SK-N-MC (cell line): ENCODE measurements around the gene PHC2.

Experiments
- DNase-seq: peaks from one replicate; pipeline ENCODE4 v3.0.0-alpha.2; 2011; ENCODE audit warnings: low read depth, low spot score
- H3K27ac ChIP-seq: fragments of 200-600 bp; sonication (generic); 2 replicates; pipeline ENCODE4 v1.5.1; 2016; ENCODE audit warnings: mixed run types
- H3K36me3 ChIP-seq: fragments of 200-600 bp; sonication (generic); 2 replicates; pipeline ENCODE4 v1.6.1; 2017; ENCODE audit warnings: antibody characterized with exemption, low read length, mixed read lengths; ENCODE audit not compliant: insufficient read depth
- H3K4me3 ChIP-seq: fragments of 200-600 bp; sonication (generic); 2 replicates; pipeline ENCODE4 v1.5.1; 2016
- H3K9ac ChIP-seq: fragments of 200-600 bp; sonication (generic); 2 replicates; pipeline ENCODE4 v1.8.0; 2017; ENCODE audit warnings: mixed run types, mixed read lengths; ENCODE audit not compliant: insufficient read length
- H3K9me3 ChIP-seq: fragments of 200-600 bp; sonication (generic); 2 replicates; pipeline ENCODE4 v1.6.1; 2017; ENCODE audit warnings: low read depth, mild to moderate bottlenecking, antibody characterized with exemption, low read length, moderate library complexity, mixed read lengths
- EZH2 ChIP-seq: fragments of 200-600 bp; sonication (generic); IDR thresholded peaks from one replicate; pipeline ENCODE4 v1.6.1; 2017; ENCODE audit warnings: antibody characterized with exemption
- FOXP2 ChIP-seq: optimal IDR thresholded peaks from 2 replicates; pipeline ENCODE3; 2011; ENCODE audit warnings: mild to moderate bottlenecking, moderate library complexity; ENCODE audit not compliant: insufficient read depth; ENCODE audit errors: extremely low read length, control extremely low read depth
- POLR2AphosphoS5 ChIP-seq: IDR thresholded peaks from 2 replicates; pipeline ENCODE4 v1.6.1; 2012; ENCODE audit warnings: mild to moderate bottlenecking, low read depth, low read length, borderline replicate concordance

PHC2 gene

DNA sequence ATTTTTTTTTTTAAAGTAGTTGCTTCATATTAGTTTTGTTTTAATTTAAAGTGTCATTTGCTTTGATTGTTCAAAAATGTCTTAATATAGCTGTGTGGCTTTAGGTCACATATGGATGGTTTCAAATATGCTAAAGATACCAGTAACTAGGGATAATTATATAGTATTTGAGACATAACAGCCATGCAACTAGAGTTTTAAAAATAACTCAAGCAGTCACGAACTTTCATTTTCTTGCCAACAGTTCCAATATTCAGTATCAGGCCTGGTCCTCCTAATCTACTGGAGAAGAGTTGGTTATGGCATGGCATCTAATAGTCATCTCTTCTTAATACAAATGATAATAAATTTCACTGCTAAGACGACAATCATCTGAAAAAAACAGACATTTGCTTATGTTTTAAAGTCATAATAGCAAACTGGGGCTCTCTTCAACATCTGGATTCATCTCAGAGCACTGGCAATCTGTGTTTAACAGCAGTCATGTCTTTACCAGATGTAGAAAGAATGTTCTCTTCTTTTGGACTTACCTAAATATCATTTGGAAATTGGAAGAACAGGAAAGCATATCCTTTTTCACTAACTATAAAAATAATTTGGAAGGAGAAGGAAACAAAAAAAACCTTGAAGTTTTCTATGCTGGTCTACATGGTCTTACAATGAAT, 85.9 kb downstream of the PHC2 start:
- TF ChIP-seq EZH2 (no peak), POLR2AphosphoS5 (no peak), FOXP2 (no peak)
- DNase-seq = no peak
- no peak overlapping the region for H3K4me3 ChIP-seq
- 0 out of 2 replicates have a peak overlapping the region, but pooled peaks have one; percentile 2 for H3K27ac ChIP-seq
- peaks cover 40% of the 10 kb centered on the region for H3K36me3 ChIP-seq
- no peaks in the 10 kb centered on the region for H3K9me3 ChIP-seq
- H3K9ac ChIP-seq = no peak overlapping the region

DNA sequence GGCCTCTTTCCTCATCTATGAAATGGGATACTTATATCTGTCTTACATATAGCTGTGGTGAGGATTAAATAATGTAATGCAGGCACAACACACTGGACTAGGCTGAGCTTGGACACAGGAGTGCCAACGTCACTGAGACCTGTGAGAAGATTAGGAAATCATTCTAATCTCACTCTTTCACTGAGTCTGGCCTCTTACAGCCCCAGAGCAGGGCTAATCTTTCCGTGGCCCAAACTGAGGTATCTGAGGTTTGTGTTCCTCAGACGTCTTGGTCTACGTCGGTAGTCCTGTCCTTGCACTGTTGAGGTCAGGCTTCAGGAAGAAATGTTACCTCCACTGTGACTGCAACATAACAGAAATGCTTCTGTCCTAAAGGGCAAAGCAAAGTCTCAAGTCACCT, 87.4 kb downstream of the PHC2 start:
- H3K27ac ChIP-seq = peak overlapping the region; percentile 51

DNA sequence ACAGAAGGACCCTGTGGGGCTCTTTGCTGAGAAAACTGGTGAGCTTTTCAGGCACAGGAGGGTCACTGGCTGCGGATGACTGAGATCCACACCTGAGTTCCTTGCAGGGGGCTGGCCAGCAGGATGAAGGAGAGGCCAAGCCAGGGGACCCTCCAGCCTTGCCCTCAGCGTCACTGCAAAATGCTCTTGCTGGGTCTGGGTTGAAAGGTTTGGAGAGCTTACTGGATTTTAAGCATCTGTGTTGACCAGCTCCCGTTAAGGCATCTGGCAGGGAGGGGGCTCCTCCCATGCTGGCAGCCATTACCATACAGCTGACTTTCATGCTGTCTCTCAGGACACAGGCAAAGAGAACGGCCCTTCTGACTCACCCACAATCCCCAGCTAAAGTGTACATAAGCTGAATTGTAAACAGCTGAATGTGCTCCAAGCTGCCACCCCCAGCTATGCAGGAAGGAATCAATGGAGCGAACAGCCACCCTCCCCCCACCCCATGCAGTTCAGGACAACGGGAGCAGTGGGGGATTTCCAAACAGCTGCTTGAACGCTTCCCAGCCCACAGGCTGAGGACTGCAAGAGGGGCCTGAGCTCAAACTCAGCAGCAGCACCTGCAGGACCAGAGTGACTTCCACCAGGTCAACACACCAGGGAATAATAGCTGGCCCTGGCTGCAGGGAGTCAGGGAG, 88.7 kb downstream of the PHC2 start:
- Histone ChIP-seq H3K27ac (no peak overlapping the region), H3K36me3 (peaks cover 40% of the 10 kb centered on the region), H3K9ac (no peak overlapping the region), H3K9me3 (no peaks in the 10 kb centered on the region), H3K4me3 (peak overlapping the region; percentile 37)
- TF ChIP-seq EZH2 = no peak
- TF ChIP-seq FOXP2 = peak; percentile 96
- no peak for DNase-seq

More for the DNA sequence above, 87.4 kb downstream of the PHC2 start:
- DNase-seq = no peak
- H3K9me3 ChIP-seq = no peaks in the 10 kb centered on the region
- H3K9ac ChIP-seq = no peak overlapping the region
- TF ChIP-seq EZH2 = no peak
- TF ChIP-seq FOXP2 = no peak
- no peak for TF ChIP-seq POLR2AphosphoS5
- peaks cover 40% of the 10 kb centered on the region for H3K36me3 ChIP-seq
- no peak overlapping the region for H3K4me3 ChIP-seq

DNA sequence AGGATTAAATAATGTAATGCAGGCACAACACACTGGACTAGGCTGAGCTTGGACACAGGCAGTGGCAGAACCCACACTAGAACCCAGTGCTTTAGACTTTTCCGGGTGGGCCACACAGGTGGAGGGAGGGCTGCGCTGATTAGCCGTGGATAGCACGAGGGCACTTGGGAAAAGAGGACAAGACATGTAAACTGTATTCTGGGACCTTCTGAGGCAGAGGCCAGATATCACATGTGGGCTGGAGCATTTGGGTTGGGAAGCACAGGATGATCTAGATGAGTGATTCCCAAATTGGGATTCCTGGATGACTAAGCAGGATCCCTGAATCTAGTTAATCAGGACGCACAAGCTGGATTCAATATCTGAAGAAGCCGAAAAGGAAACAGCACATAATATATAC, 89.7 kb downstream of the PHC2 start:
- no peak overlapping the region for H3K9ac ChIP-seq
- DNase-seq = no peak
- TF ChIP-seq FOXP2 (no peak), POLR2AphosphoS5 (no peak)
- no peak overlapping the region for H3K27ac ChIP-seq
- peaks cover 37% of the 10 kb centered on the region for H3K36me3 ChIP-seq
- H3K4me3 ChIP-seq = no peak overlapping the region
- no peaks in the 10 kb centered on the region for H3K9me3 ChIP-seq

DNA sequence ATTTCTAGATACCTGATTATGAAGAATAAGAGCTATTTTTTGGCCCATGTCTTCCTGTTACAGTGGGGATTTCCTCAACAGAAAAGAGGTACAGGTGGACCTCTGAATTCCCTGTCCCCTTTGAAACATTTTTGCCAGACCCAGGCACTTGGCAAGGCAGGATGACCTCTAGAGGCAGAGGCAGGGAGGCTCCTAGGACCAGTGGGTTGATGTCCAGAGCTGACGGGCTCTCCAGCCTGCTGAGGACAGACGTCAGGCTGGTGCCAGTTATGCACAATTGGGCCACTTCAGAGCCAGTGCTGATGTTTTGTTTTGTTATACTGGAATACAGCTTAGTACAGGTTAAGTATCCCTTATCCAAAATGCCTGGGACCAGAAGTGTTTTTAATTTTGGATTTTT, 91.5 kb downstream of the PHC2 start:
- DNase-seq = no peak
- TF ChIP-seq FOXP2 (no peak), EZH2 (no peak), POLR2AphosphoS5 (no peak)
- Histone ChIP-seq H3K4me3 (no peak overlapping the region), H3K9ac (peak overlapping the region; percentile 33), H3K9me3 (no peaks in the 10 kb centered on the region), H3K27ac (no peak overlapping the region), H3K36me3 (peaks cover 33% of the 10 kb centered on the region)

GRCh38 chr1:33338440-33339211, 92.3 kb downstream of the PHC2 start:
- Histone ChIP-seq H3K9ac (peak overlapping the region; percentile 33), H3K36me3 (peaks cover 33% of the 10 kb centered on the region), H3K4me3 (no peak overlapping the region), H3K9me3 (no peaks in the 10 kb centered on the region), H3K27ac (peak overlapping the region; percentile 44; the same call in 1 of the 2 replicates)
- no peak for TF ChIP-seq FOXP2
- TF ChIP-seq POLR2AphosphoS5 = no peak
- no peak for TF ChIP-seq EZH2
- DNase-seq = no peak

GRCh38 chr1:33338048-33338439, 92.9 kb downstream of the PHC2 start:
- Histone ChIP-seq H3K4me3 (no peak overlapping the region), H3K27ac (0 out of 2 replicates have a peak overlapping the region, but pooled peaks have one; percentile 44), H3K36me3 (peaks cover 36% of the 10 kb centered on the region), H3K9me3 (no peaks in the 10 kb centered on the region), H3K9ac (no peak overlapping the region)
- no peak for DNase-seq
- no peak for TF ChIP-seq POLR2AphosphoS5
- no peak for TF ChIP-seq FOXP2
- no peak for TF ChIP-seq EZH2

DNA sequence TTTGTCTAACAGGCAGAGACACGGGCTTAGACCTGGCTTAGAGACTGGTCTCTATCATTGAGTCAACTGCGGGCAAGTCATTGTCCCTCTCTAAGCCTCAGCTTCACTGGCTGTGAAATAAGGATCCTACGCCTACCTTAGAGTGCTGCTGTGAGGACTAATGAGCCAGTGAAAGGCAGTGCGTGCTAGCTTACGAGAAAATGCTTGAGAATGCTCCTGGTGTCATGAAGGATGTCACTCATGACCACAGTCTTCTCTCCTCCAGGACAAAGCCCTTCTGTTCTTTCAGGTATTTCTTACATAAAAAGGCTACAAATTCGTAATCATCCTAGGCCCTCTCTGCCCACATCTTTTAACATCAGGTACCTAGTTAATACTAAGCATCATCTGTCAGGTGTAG, 93.5 kb downstream of the PHC2 start:
- DNase-seq = no peak
- H3K4me3 ChIP-seq = no peak overlapping the region
- H3K9ac ChIP-seq = no peak overlapping the region
- TF ChIP-seq EZH2 (no peak), FOXP2 (no peak)
- H3K27ac ChIP-seq = no peak overlapping the region
- no peaks in the 10 kb centered on the region for H3K9me3 ChIP-seq
- H3K36me3 ChIP-seq = peaks cover 37% of the 10 kb centered on the region
